Lower leg skin (tissue), 3 donors: ENCODE results near the gene PDYN.
"Not testable (repeated sequence)": the region's sequence is repeated elsewhere in the genome, so short reads cannot be mapped to it uniquely, and the experiment has no call there.

Experiments used
- CTCF ChIP-seq, 3 donors: fragments of 450-650 bp; IDR thresholded peaks; one replicate each; pipeline ENCODE4 v1.5.1; 2016; ENCODE audit warnings: antibody characterized with exemption in 3 of 3, mild to moderate bottlenecking in 3 of 3, moderate library complexity in 2 of 3
- POLR2A ChIP-seq, 2 donors: fragments of 450-650 bp; IDR thresholded peaks; one replicate each; pipeline ENCODE4 v1.6.1; 2016 to 2017; ENCODE audit warnings: antibody characterized with exemption in 2 of 2, mild to moderate bottlenecking in 1 of 2, moderate library complexity in 1 of 2

- not testable (repeated sequence) for TF ChIP-seq CTCF, POLR2A (IDR thresholded peaks at IDR 0.05)
Measured at GRCh38 chr20:2036357-2036756, 42.5 kb upstream of the PDYN start.
